ENCODE results near the gene ANKRD44.

The ANKRD44 gene

DNA sequence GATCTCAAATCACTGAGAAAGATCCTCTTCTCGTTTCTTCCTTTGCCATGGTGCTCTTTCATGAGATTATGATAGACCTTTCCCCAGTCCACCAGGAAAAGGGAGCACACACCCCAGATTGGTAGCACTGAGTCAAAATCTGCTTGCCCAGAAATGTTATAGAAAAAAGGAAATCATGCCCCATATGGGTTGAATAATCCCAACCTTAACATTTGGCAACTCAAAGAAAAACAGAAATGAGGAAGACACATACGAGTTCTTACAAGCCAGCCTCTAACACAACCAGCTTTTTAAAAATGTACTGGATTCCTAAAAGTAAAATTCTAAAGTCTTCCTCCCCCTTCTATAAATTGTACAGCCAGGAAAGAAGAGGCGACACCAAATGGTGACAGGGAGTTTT is 103.0 kb downstream of the ANKRD44 start:
- no peak for DNase-seq (ENCODE audit: low read depth)

GRCh38 chr2:197207106-197207505 is 103.5 kb downstream of the ANKRD44 start:
- no peak for DNase-seq (ENCODE audit: low read depth)

- no peak for DNase-seq (ENCODE audit: low read depth)
These were observed 104.9 kb downstream of the ANKRD44 start for GRCh38 chr2:197205585-197206215.

- DNase-seq (ENCODE audit: low read depth), result peak; percentile 12
These were observed 105.9 kb downstream of the ANKRD44 start for GRCh38 chr2:197204519-197205250.

DNA sequence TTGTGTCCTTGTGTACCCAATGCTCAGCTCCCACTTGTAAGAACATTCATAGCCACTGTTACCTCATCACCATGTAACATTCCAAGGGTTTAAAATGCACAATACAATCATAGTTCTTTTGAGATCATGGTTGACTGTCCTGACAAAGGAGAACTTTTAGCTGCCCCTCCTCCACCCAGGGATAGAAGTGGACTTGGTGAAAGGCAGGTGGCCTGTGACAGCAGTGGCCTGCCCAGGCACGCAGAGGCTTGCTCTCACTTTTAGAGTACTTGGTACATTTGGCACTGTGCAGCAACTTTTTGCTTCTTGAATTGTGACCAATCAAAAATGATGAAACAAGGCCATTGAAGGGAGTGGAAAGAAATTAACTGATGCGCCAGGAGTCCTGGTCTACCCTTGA is 108.7 kb downstream of the ANKRD44 start:
- DNase-seq (ENCODE audit: low read depth), result no peak

GRCh38 chr2:197200762-197201058 is 109.9 kb downstream of the ANKRD44 start:
- no peak for DNase-seq (ENCODE audit: low read depth)

DNA sequence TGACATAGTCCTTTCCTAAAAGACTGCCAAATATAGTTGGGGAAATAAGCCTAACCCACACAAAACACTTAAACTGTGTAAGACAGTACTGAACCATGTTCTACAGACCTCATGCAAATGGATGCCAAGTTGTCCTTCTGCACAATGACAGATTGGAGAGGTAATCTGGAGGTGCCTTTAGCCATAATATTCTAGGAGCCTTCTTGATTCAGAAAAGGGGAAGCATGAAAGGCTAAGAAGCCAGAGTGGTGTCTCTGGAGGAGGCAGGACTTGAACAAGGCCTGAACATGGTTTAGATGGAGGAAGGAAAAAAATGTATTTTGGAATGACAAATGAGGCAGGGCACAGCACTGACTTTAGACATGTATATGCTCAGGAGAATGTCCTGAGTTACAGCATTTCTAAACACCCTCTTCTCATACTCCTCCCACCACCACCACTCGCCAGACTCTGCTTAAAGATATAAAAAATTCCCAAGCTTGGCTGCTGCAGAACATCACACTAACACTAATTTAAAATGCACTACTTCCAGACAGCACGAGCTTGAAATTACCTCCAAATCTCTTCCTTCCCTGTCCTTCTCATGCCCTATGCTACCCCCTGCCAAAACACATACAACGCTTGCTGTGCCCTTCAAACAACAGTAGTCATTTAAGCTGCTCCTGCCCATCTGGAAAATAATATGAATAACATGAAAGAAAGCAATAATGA is 110.4 kb downstream of the ANKRD44 start:
- DNase-seq (ENCODE audit: low read depth), result no peak

- no peak for DNase-seq (ENCODE audit: low read depth)
These were observed 111.7 kb downstream of the ANKRD44 start for GRCh38 chr2:197198890-197199289.

GRCh38 chr2:197197895-197198311 is 112.7 kb downstream of the ANKRD44 start:
- no peak for DNase-seq (ENCODE audit: low read depth)

GRCh38 chr2:197196541-197197180 is 113.9 kb downstream of the ANKRD44 start:
- no peak for DNase-seq (ENCODE audit: low read depth)

DNA sequence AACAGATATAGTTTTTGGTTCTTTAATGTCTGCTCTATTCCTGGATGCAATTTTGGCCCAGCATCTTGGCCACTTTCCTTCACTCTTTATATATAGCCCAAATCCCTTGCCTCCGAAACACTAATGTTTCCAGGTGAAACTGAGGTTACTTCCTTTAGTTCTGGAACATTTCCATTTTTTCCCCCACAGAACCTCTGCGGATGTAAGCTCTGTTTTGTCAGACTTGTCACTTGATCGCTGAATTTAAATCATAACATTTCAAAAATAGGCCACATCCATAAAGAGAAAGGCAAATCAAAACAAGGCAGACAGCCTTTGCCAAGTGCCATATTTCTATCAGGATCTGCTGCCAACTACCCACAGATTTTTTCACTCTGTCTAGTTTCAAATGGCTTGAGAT is 115.1 kb downstream of the ANKRD44 start:
- DNase-seq (ENCODE audit: low read depth), result no peak

- DNase-seq (ENCODE audit: low read depth), result no peak
These were observed 118.6 kb downstream of the ANKRD44 start for GRCh38 chr2:197191940-197192322.

- DNase-seq (ENCODE audit: low read depth), result no peak
These were observed 119.2 kb downstream of the ANKRD44 start for GRCh38 chr2:197191177-197191939.

GRCh38 chr2:197190100-197190432 is 120.5 kb downstream of the ANKRD44 start:
- DNase-seq (ENCODE audit: low read depth), result no peak

- no peak for DNase-seq (ENCODE audit: low read depth)
These were observed 121.0 kb downstream of the ANKRD44 start for GRCh38 chr2:197189426-197190099.

DNA sequence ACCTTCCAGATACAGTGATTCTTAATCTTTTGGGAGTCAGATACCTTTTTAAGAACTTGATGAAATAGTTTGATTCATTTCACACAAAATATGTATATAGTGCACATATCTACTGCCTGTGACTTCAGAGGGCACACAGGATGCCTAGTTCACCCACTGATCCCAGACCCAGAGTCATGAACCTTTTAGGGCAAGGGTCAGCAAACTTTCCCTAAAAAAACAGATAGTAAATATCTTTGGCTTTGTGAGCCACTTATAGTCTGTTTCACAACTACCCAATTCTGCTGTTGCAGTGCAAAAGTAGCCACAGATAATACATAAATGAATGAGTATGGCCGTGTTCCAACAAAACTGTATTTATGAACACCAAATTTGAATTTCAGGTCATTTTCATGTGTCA is 124.9 kb downstream of the ANKRD44 start:
- no peak for DNase-seq (ENCODE audit: low read depth)

DNA sequence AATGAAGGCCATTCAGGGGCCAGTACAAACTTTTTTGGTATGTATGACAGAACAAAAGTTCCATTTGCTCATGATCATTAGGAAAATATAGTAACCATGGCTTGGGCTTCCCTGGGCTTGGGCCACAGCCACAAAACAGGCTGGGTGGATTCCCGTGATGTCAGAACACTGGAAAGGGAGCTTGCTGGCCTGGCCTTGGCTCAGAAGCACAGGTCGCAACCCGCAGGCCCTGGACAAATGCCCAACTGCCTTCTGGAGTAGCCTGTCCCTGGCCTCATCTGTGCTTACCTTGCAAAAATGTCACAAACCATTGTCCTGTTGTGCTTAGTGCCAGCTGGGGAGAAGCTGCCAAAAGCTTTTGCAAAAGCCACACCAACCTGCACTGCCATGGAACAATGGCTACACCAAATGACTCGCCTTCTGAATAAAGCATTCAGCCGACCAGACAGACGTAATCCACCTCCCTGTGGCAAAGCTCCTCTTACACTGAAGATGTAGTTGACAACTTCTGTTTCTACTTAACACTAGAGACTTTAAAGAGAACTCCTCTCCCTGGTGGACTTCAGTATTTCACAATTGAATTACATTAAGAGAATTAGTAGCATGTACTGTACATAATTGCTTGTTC is 125.5 kb downstream of the ANKRD44 start:
- no peak for DNase-seq (ENCODE audit: low read depth)

DNA sequence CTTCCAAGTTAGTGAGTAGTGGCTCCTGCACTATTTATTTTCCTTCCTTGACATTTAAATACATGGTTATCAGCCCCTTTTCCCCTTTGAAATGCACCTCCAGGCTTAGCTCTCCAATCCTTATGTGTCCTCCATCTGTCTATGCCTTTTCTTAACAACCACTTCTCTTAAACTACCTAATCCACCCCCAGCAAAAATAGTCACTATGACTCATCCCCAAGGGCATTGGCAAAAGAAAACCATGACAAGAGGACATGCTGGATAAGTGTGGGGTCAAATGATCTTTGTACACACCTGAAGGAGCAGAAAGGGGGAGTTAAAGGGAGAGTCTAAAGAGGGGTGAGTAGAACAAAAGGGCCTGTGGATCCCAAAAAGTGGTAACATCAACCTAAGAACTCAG is 127.2 kb downstream of the ANKRD44 start:
- DNase-seq (ENCODE audit: low read depth), result no peak

DNA sequence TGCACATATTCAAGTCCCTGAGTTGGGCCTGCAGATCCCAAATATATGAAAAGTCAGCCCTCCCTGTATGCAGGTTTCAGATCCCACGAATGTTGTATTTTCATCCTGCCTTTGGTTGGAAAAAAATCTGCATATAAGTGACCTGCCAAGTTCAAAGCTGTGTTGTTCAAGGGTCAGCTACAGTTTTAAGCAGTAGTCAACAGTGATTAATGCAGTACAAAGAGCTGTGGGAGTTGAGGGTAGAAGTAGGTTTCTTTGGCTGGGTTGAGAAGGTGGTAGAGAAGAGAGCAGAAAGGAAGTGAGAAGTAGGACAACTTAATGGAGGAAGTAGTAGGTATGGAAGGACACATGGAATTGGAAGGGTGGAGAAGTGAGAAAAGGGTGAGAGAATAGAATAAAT is 127.9 kb downstream of the ANKRD44 start:
- no peak for DNase-seq (ENCODE audit: low read depth)

- no peak for DNase-seq (ENCODE audit: low read depth)
These were observed 129.1 kb downstream of the ANKRD44 start for GRCh38 chr2:197181491-197181890.

All from GM04504 (cell line).